HepG2 (cell line): ENCODE results near the gene MYH9. TPM values are rescaled to one million over a fixed set of nuclear protein-coding genes. Genes with fewer than 3 reads are reported as not detected.

Experiments used
- ATAC-seq: fragments of 200-7000 bp; cut with Tn5 transposase; 3 replicates; pipeline ENCODE4 v1.9.1; 2020; ENCODE audit warnings: mild to moderate bottlenecking, moderate library complexity
- BruUV-seq: library from RNA; stranded (reverse); fragments of 400-500 nt; replicated peaks from 2 replicates; lab custom pipeline; 2021; lab: Mats Ljungman, UMichigan
- CTCF ChIA-PET: fragments of 300-600 bp; formaldehyde crosslinking; extraction: SDS; loops from one replicate; lab custom pipeline; 2021; ENCODE audit warnings: low total read pairs, inconsistent platforms, low intra/inter-chr PET ratio; lab: Yijun Ruan, JAX
- POLR2A ChIA-PET: fragments of 350-600 bp; sonication (Branson Sonifier 250); formaldehyde crosslinking; loops from one replicate; lab custom pipeline; 2020; ENCODE audit warnings: antibody characterized with exemption, inconsistent platforms; lab: Yijun Ruan, JAX
- DNase-seq: peaks from one replicate; pipeline ENCODE4 v3.0.0-alpha.2; 2015; ENCODE audit warnings: low spot score
- FAIRE-seq: peaks from 3 replicates; lab custom pipeline; 2011; peaks lifted over from hg19 to GRCh38; lab: Jason Lieb, UNC
- H2AFZ ChIP-seq: one replicate; pipeline ENCODE4 v1.6.1; 2011; ENCODE audit warnings: low read length, inconsistent platforms
- H3K27ac ChIP-seq: fragments of 300-600 bp; 3 replicates; pipeline ENCODE4 v1.8.0; 2011; ENCODE audit warnings: mixed run types, mild to moderate bottlenecking, mixed read lengths, low read length, inconsistent platforms; ENCODE audit not compliant: insufficient read depth; ENCODE audit errors: extremely low read length
- H3K27me3 ChIP-seq, 2 experiments: fragments of 200-600 bp in 1 of 2; 2 replicates in 1 of 2; 3 replicates in 1 of 2; pipeline versions ENCODE4 v1.6.0 to v1.8.0; 2011; ENCODE audit warnings: low read length in 2 of 2, mild to moderate bottlenecking in 2 of 2, moderate library complexity in 2 of 2, inconsistent platforms in 1 of 2; ENCODE audit not compliant: insufficient read depth in 2 of 2, control insufficient read depth in 1 of 2
- H3K36me3 ChIP-seq, 2 experiments: fragments of 200-600 bp in 1 of 2; replicated peaks in 1 of 2; 2 replicates in 1 of 2; 3 replicates in 1 of 2; pipeline versions ENCODE4 v1.5.1 to v1.8.0; 2011; ENCODE audit warnings: low read length in 2 of 2, inconsistent platforms in 1 of 2; ENCODE audit not compliant: insufficient read depth in 2 of 2, control insufficient read depth in 1 of 2
- H3K4me1 ChIP-seq: 2 replicates; pipeline ENCODE4 v1.5.1; 2012; ENCODE audit warnings: low read length, inconsistent platforms; ENCODE audit not compliant: insufficient read depth
- H3K4me2 ChIP-seq: 2 replicates; pipeline ENCODE4 v1.6.0; 2011; ENCODE audit warnings: low read depth, low read length, inconsistent platforms
- H3K4me3 ChIP-seq, 3 experiments: fragments of 200-600 bp in 1 of 3; sonication (generic), shearing (Covaris generic) in 1 of 3; replicated peaks in 1 of 3; 2 replicates each; pipeline ENCODE4 v1.5.1; 2011 to 2016; ENCODE audit warnings: low read length in 3 of 3, inconsistent platforms in 2 of 3, low read depth in 2 of 3, mild to moderate bottlenecking in 2 of 3, control low read depth in 1 of 3, mixed read lengths in 1 of 3; ENCODE audit not compliant: insufficient read depth in 1 of 3
- H3K79me2 ChIP-seq: one replicate; pipeline ENCODE4 v1.6.1; 2011; ENCODE audit warnings: low read length, inconsistent platforms; ENCODE audit not compliant: insufficient read depth
- H3K9ac ChIP-seq: 2 replicates; pipeline ENCODE4 v1.6.0; 2011; ENCODE audit warnings: mild to moderate bottlenecking, low read depth, low read length, inconsistent platforms; ENCODE audit not compliant: insufficient read depth
- H3K9me3 ChIP-seq: 2 replicates; pipeline ENCODE4 v1.5.1; 2012; ENCODE audit warnings: mild to moderate bottlenecking, low read length
- H4K20me1 ChIP-seq: 2 replicates; pipeline ENCODE4 v1.6.0; 2011; ENCODE audit warnings: inconsistent platforms, mild to moderate bottlenecking, low read length, moderate library complexity; ENCODE audit not compliant: insufficient read depth
- ATF2 ChIP-seq: sonication (generic); formaldehyde crosslinking; IDR thresholded peaks from 2 replicates; pipeline ENCODE4 v1.4.0; 2020; ENCODE audit warnings: missing genetic modification reagents
- BCL3 ChIP-seq: sonication (generic); formaldehyde crosslinking; IDR thresholded peaks from 2 replicates; pipeline ENCODE4 v1.5.1; 2020; ENCODE audit warnings: mild to moderate bottlenecking, missing genetic modification reagents, moderate library complexity
- DR1 ChIP-seq: sonication (generic); formaldehyde crosslinking; IDR thresholded peaks from 2 replicates; pipeline ENCODE4 v1.8.0; 2021; ENCODE audit warnings: mild to moderate bottlenecking, missing genetic modification reagents, inconsistent platforms
- IRX3 ChIP-seq: sonication (generic); formaldehyde crosslinking; IDR thresholded peaks from 2 replicates; pipeline ENCODE4 v1.8.1; 2023; ENCODE audit warnings: mild to moderate bottlenecking, low read depth, missing genetic modification reagents, borderline replicate concordance
- MYPOP ChIP-seq: sonication (generic); formaldehyde crosslinking; IDR thresholded peaks from 2 replicates; pipeline ENCODE4 v1.8.1; 2023; ENCODE audit warnings: mild to moderate bottlenecking, moderate library complexity, missing genetic modification reagents
- RAD21 ChIP-seq: fragments of 450-650 bp; formaldehyde crosslinking; IDR thresholded peaks from 2 replicates; pipeline ENCODE4 v1.5.0; 2020; ENCODE audit warnings: mild to moderate bottlenecking
- SNRNP70 ChIP-seq: fragments of 200-400 bp; formaldehyde crosslinking; IDR thresholded peaks from 2 replicates; pipeline ENCODE4 v1.6.1; 2017; ENCODE audit warnings: mild to moderate bottlenecking, low read depth, low read length, moderate library complexity
- ZNF274 ChIP-seq: sonication (generic); formaldehyde crosslinking; IDR thresholded peaks from 2 replicates; pipeline ENCODE4 v1.5.1; 2020; ENCODE audit warnings: mild to moderate bottlenecking, missing genetic modification reagents
- ZNF326 ChIP-seq: sonication (generic); formaldehyde crosslinking; IDR thresholded peaks from 2 replicates; pipeline ENCODE4 v1.4.0; 2020; ENCODE audit warnings: missing genetic modification reagents, borderline replicate concordance
- ZNF747 ChIP-seq: sonication (generic); formaldehyde crosslinking; IDR thresholded peaks from 2 replicates; pipeline ENCODE4 v1.8.1; 2023; ENCODE audit warnings: missing genetic modification reagents, mild to moderate bottlenecking, borderline replicate concordance
- WGBS: methylation state at CpG from one replicate; pipeline ENCODE4 v1.1.6; 2017; ENCODE audit warnings: low lambda C conversion rate; 5-methylcytosine and 5-hydroxymethylcytosine counted together
- in situ Hi-C: cut with HindIII; loops from 2 replicates; pipeline ENCODE4 v1.10.0; 2017; ENCODE audit warnings: low pct_unique_long_range_greater_than_20kb; ENCODE audit not compliant: extremely low pct_ligation_motif_present
- intact Hi-C: fragments of 100-400 bp; cut with micrococcal nuclease; formaldehyde crosslinking; loops from one replicate; pipeline ENCODE4 v1.10.0; 2022; ENCODE audit not compliant: unreplicated experiment
- polyA plus RNA-seq, 8 experiments: library from polyadenylated mRNA; depleted of rRNA in 3 of 8; stranded (reverse) in 7 of 8; unstranded in 1 of 8; fragments of >200 nt; fragmentation: Illumina TruSeq in 4 of 8; extraction: Trizol in 4 of 8; gene quantifications; 2 replicates each; pipeline versions ENCODE4 v1.2.1 to v1.2.3, GENCODE V29; 2011 to 2016; ENCODE audit warnings: low read depth in 4 of 8, missing spikeins in 1 of 8, mixed read lengths in 1 of 8; ENCODE audit not compliant: insufficient read depth in 1 of 8
- total RNA-seq, 5 experiments: library from RNA; depleted of rRNA; stranded (reverse); fragments of >200 nt; fragmentation: Illumina TruSeq; extraction: Trizol; gene quantifications; 2 replicates each; pipeline ENCODE4 v1.2.3, GENCODE V29; 2016; ENCODE audit warnings: low read depth in 1 of 5

Gene MYH9
- total and polyA plus RNA-seq, 2 of the 13 experiments (the other 11 are each of a cell fraction or from before 2014, with no cell fraction given): 50.7 to 98.5 TPM

- no TSS peak for BruUV-seq
- TF ChIP-seq ZNF274 (CRISPR knock-in tag): no peak
- no peak for TF ChIP-seq ZNF747
- no peak for TF ChIP-seq ZNF326 (CRISPR knock-in tag)
- TF ChIP-seq RAD21: no peak
- no peak for TF ChIP-seq SNRNP70
- TF ChIP-seq, all 625 proteins: peak for 0
- no peak for FAIRE-seq
- Histone ChIP-seq H3K4me3 (no peak overlapping the region), H3K27ac (peak overlapping the region; percentile 76), H3K9ac (0 out of 2 replicates have a peak overlapping the region, but pooled peaks have one; percentile 3), H4K20me1 (peaks cover 23% of the 10 kb centered on the region), H3K79me2 (peaks cover 95% of the 10 kb centered on the region), H3K9me3 (no peaks in the 10 kb centered on the region), H3K27me3 (no peaks in the 10 kb centered on the region), H2AFZ (no peak overlapping the region), H3K4me2 (no peak overlapping the region; the same call in 1 of the 2 replicates), H3K4me1 (peaks cover 100% of the 10 kb centered on the region), H3K36me3 (peaks cover 1 to 8% of the 10 kb centered on the region in 2 experiments; a peak in 4 of 5 replicates)
- no peak for ATAC-seq
- WGBS: 14% methylated on average over 1 of the region's 4 CpGs
- ChIA-PET CTCF (no interaction called here), POLR2A (interaction anchor here (1.7 to 3.3 kb wide), 2 partner anchors 10 to 18 kb away, joined by 3 to 47 read pairs; no protein-coding TSS in a partner anchor)
- intact Hi-C loops (no loop called here), in situ Hi-C loops (no loop called here)
- no peak for DNase-seq
Measured at GRCh38 chr22:36362075-36362474, 25.7 kb downstream of the MYH9 start.

GRCh38 chr22:36360871-36361383 is 26.8 kb downstream of the MYH9 start:
- H3K27me3 ChIP-seq: no peaks in the 10 kb centered on the region
- in situ Hi-C loops: no loop called here
- H3K9ac ChIP-seq: peak overlapping the region; percentile 31
- peak overlapping the region; percentile 52 for H3K4me2 ChIP-seq
- H3K27ac ChIP-seq: peak overlapping the region; percentile 76
- no peak for FAIRE-seq
- peaks cover 21% of the 10 kb centered on the region for H4K20me1 ChIP-seq
- peaks cover 93% of the 10 kb centered on the region for H3K79me2 ChIP-seq
- CTCF ChIA-PET: no interaction called here
- intact Hi-C loops: loop anchor here (2.0 kb wide), 1 partner anchor 74 kb away; no protein-coding TSS in a partner anchor
- H3K9me3 ChIP-seq: no peaks in the 10 kb centered on the region
- POLR2A ChIA-PET: interaction anchor here (1.3 to 3.3 kb wide), 4 partner anchors 9 to 26 kb away, joined by 3 to 47 read pairs (median 14); partner anchors contain the start of gene MYH9
- H3K36me3 ChIP-seq: peaks cover 0 to 7% of the 10 kb centered on the region in 2 experiments; a peak in 1 of 5 replicates
- H3K4me1 ChIP-seq: peaks cover 100% of the 10 kb centered on the region
- H3K4me3 ChIP-seq: peak overlapping the region in 1 of 3 experiments; percentile 30; a peak in 2 of 6 replicates
- no peak overlapping the region for H2AFZ ChIP-seq
- WGBS: 25% methylated on average over 2 of the region's 5 CpGs
- DNase-seq: no peak
- peak; percentile 70 for ATAC-seq
- BruUV-seq: no TSS peak
- no peak for TF ChIP-seq BCL3 (CRISPR knock-in tag)
- TF ChIP-seq ATF2 (CRISPR knock-in tag): no peak
- TF ChIP-seq DR1 (CRISPR knock-in tag): no peak
- TF ChIP-seq IRX3 (CRISPR knock-in tag): no peak
- no peak for TF ChIP-seq MYPOP (CRISPR knock-in tag)
